ENCODE results near the gene ADAM8. TPM values are rescaled to one million over a fixed set of nuclear protein-coding genes. Genes with fewer than 3 reads are reported as not detected.

ADAM8 gene
- total RNA-seq, 2 experiments from 2014 or later: 10.0 to 16.3 TPM

- no peak for DNase-seq (ENCODE audit: low spot score)
- TF ChIP-seq EZH2phosphoT487 (IDR thresholded peaks at IDR 0.05; ENCODE audit: borderline replicate concordance, low read depth, low read length) (no peak), CTCF (conservative IDR thresholded peaks at IDR 0.05; ENCODE audit: low read length) (no peak)
- H3K9me2 ChIP-seq (ENCODE audit: insufficient read depth, low read length): no peaks in the 10 kb centered on the region
- CTCF ChIA-PET (ENCODE audit: unreplicated experiment): no interaction called here
- intact Hi-C loops (cut with micrococcal nuclease; ENCODE audit: unreplicated experiment): loop anchor here (10.0 kb wide), 1 partner anchor 271 kb away; no protein-coding TSS in a partner anchor
- H3K4me3 ChIP-seq (ENCODE audit: low read depth, low read length, poor library complexity, severe bottlenecking): no peak overlapping the region
- no peaks in the 10 kb centered on the region for H3K4me1 ChIP-seq (ENCODE audit: insufficient read depth, low read length, poor library complexity, severe bottlenecking)
- H3K27ac ChIP-seq (ENCODE audit: low read depth, low read length, poor library complexity, severe bottlenecking): no peak overlapping the region
- no peaks in the 10 kb centered on the region for H3K79me2 ChIP-seq (ENCODE audit: insufficient read depth, low read depth, low read length)
- no peaks in the 10 kb centered on the region for H3K36me3 ChIP-seq (ENCODE audit: insufficient read depth, low read length)
- no TSS peak for BruUV-seq (replicated peaks)
- POLR2A ChIA-PET: no interaction called here
- H2AFZ ChIP-seq (ENCODE audit: low read length): no peak overlapping the region
- H3K4me2 ChIP-seq (ENCODE audit: low read length): no peak overlapping the region
- no peaks in the 10 kb centered on the region for H4K20me1 ChIP-seq (ENCODE audit: insufficient read depth, low read length)
- H3K9me3 ChIP-seq (ENCODE audit: low read length): no peaks in the 10 kb centered on the region
Measured at GRCh38 chr10:133243593-133243992, 33.1 kb downstream of the ADAM8 start.

GRCh38 chr10:133242611-133243356, 33.9 kb downstream of the ADAM8 start:
- H2AFZ ChIP-seq (ENCODE audit: low read length): no peak overlapping the region

More at GRCh38 chr10:133242611-133243356, 33.9 kb downstream of the ADAM8 start:
- no peaks in the 10 kb centered on the region for H3K36me3 ChIP-seq (ENCODE audit: insufficient read depth, low read length)
- no peaks in the 10 kb centered on the region for H3K9me2 ChIP-seq (ENCODE audit: insufficient read depth, low read length)
- TF ChIP-seq EZH2phosphoT487 (IDR thresholded peaks at IDR 0.05; ENCODE audit: borderline replicate concordance, low read depth, low read length) (no peak), CTCF (conservative IDR thresholded peaks at IDR 0.05; ENCODE audit: low read length) (no peak)
- no TSS peak for BruUV-seq (replicated peaks)
- H3K4me1 ChIP-seq (ENCODE audit: insufficient read depth, low read length, poor library complexity, severe bottlenecking): no peaks in the 10 kb centered on the region
- ChIA-PET CTCF (ENCODE audit: unreplicated experiment) (interaction anchor here (0.7 kb wide), 1 partner anchor 10 kb away, joined by 3 read pairs; no protein-coding TSS in a partner anchor), POLR2A (no interaction called here)
- DNase-seq (ENCODE audit: low spot score): no peak
- no peaks in the 10 kb centered on the region for H3K9me3 ChIP-seq (ENCODE audit: low read length)
- H3K27ac ChIP-seq (ENCODE audit: low read depth, low read length, poor library complexity, severe bottlenecking): no peak overlapping the region
- no peaks in the 10 kb centered on the region for H3K79me2 ChIP-seq (ENCODE audit: insufficient read depth, low read depth, low read length)
- intact Hi-C loops (cut with micrococcal nuclease; ENCODE audit: unreplicated experiment): loop anchor here (10.0 kb wide), 1 partner anchor 272 kb away; no protein-coding TSS in a partner anchor
- H3K4me3 ChIP-seq (ENCODE audit: low read depth, low read length, poor library complexity, severe bottlenecking): no peak overlapping the region
- H3K4me2 ChIP-seq (ENCODE audit: low read length): no peak overlapping the region
- no peaks in the 10 kb centered on the region for H4K20me1 ChIP-seq (ENCODE audit: insufficient read depth, low read length)

All from OCI-LY7 (cell line).